Adrenal gland (tissue), 5 donors: ENCODE data around the gene C12orf42.

Source experiments
- POLR2A ChIP-seq, 2 donors: fragments of 450-650 bp; IDR thresholded peaks; one replicate each; pipeline ENCODE4 v1.6.1; 2017; ENCODE audit warnings: antibody characterized with exemption in 2 of 2, mild to moderate bottlenecking in 2 of 2, moderate library complexity in 1 of 2
- TF ChIP-seq, protein P1 (sequence below), 6 experiments: fragments of 450-650 bp in 4 of 6; fragments of 200-600 bp in 2 of 6; sonication (generic) in 1 of 6; IDR thresholded peaks; 1 replicate in 5 of 6; 2 replicates in 1 of 6; pipeline versions ENCODE4 v1.5.1 to v1.8.0; 2016 to 2021; ENCODE audit warnings: antibody characterized with exemption in 6 of 6, mild to moderate bottlenecking in 2 of 6, moderate library complexity in 1 of 6
- donor health status: DM: no; HTN: no; CAD: no.

DNA sequence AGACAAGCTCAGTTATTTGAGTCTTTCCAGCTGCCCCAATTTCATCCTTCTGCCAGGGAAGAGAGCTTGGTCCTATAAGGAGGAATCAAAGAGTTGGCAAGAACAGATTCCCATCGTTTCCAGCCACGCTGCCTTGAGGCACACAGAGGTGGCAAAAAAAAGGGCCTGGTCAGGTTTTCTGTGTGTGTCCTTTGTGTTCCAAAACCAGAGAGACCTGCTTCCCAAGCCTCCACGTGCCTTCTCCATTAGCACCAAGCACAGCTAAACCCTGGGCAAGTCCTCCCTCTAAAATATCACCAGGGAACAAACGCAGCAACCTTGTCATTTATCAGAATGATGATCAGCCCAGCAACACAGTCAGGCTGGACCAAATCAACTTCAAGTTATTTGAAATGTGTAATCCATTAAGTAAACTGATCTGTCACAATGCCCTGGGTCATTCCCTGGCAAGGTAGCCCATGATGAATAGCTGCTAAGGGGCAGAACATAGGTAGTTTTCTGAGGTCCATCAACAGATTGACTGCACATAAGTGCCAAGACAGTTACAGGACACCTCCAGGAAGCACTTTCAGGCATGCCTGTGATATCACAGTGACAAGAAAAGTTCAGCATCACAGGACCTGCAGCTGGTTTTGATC is 28.6 kb upstream of the C12orf42 start:
- TF ChIP-seq, protein P1, sequence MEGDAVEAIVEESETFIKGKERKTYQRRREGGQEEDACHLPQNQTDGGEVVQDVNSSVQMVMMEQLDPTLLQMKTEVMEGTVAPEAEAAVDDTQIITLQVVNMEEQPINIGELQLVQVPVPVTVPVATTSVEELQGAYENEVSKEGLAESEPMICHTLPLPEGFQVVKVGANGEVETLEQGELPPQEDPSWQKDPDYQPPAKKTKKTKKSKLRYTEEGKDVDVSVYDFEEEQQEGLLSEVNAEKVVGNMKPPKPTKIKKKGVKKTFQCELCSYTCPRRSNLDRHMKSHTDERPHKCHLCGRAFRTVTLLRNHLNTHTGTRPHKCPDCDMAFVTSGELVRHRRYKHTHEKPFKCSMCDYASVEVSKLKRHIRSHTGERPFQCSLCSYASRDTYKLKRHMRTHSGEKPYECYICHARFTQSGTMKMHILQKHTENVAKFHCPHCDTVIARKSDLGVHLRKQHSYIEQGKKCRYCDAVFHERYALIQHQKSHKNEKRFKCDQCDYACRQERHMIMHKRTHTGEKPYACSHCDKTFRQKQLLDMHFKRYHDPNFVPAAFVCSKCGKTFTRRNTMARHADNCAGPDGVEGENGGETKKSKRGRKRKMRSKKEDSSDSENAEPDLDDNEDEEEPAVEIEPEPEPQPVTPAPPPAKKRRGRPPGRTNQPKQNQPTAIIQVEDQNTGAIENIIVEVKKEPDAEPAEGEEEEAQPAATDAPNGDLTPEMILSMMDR (IDR thresholded peaks at IDR 0.05): no peak
- TF ChIP-seq POLR2A (IDR thresholded peaks at IDR 0.05): no peak
